HG02938 (cell line): Measurements from ENCODE around the gene C16orf46.

ENCODE experiments used
- ATAC-seq: cut with Tn5 transposase; IDR thresholded peaks from one replicate; pipeline ENCODE4 v1.9.1; 2021; ENCODE audit warnings: mild to moderate bottlenecking, moderate library complexity; ENCODE audit not compliant: unreplicated experiment

The C16orf46 gene

GRCh38 chr16:81076566-81077075, 417 bp downstream of the C16orf46 start:
- ATAC-seq: peak; percentile 77

GRCh38 chr16:81073560-81074330, 3.3 kb downstream of the C16orf46 start:
- no peak for ATAC-seq

GRCh38 chr16:81071805-81072204, 5.2 kb downstream of the C16orf46 start:
- ATAC-seq: no peak

- ATAC-seq: no peak
These were observed 6.1 kb downstream of the C16orf46 start for GRCh38 chr16:81070979-81071378.

GRCh38 chr16:81069063-81069462, 8.0 kb downstream of the C16orf46 start:
- no peak for ATAC-seq

- ATAC-seq: no peak
These were observed 9.9 kb downstream of the C16orf46 start for GRCh38 chr16:81067166-81067565.

GRCh38 chr16:81066681-81067080, 10.4 kb downstream of the C16orf46 start:
- ATAC-seq: no peak

GRCh38 chr16:81061871-81062608, 15.0 kb downstream of the C16orf46 start:
- no peak for ATAC-seq

- no peak for ATAC-seq
These were observed 15.8 kb downstream of the C16orf46 start for GRCh38 chr16:81061307-81061640.

- no peak for ATAC-seq
These were observed 16.3 kb downstream of the C16orf46 start for GRCh38 chr16:81060576-81061306.

GRCh38 chr16:81053761-81054160, 23.3 kb downstream of the C16orf46 start:
- ATAC-seq: no peak

- ATAC-seq: no peak
These were observed 34.2 kb downstream of the C16orf46 start for GRCh38 chr16:81042821-81043220.

- no peak for ATAC-seq
These were observed 35.3 kb downstream of the C16orf46 start for GRCh38 chr16:81041696-81042095.

- ATAC-seq: no peak
These were observed 36.2 kb downstream of the C16orf46 start for GRCh38 chr16:81040842-81041241.

- no peak for ATAC-seq
These were observed 36.9 kb downstream of the C16orf46 start for GRCh38 chr16:81040131-81040530.

GRCh38 chr16:81036751-81037350, 40.2 kb downstream of the C16orf46 start:
- ATAC-seq: no peak

GRCh38 chr16:81035975-81036750, 40.9 kb downstream of the C16orf46 start:
- peak; percentile 64 for ATAC-seq

- peak; percentile 75 for ATAC-seq
These were observed 41.6 kb downstream of the C16orf46 start, which contains the start of gene ATMIN for GRCh38 chr16:81035398-81035974. ATMIN (plus strand) TSS chr16:81035842; CDS start chr16:81035871, 29 bp downstream.

- no peak for ATAC-seq
These were observed 47.0 kb downstream of the C16orf46 start for GRCh38 chr16:81029930-81030604.
